Left ventricle myocardium inferior (tissue), 1 donor: ENCODE measurements around the gene RRAGD. TPM values are rescaled to one million over a fixed set of nuclear protein-coding genes. Genes with fewer than 3 reads are reported as not detected.

ENCODE experiments used
- DNase-seq: peaks from one replicate; pipeline ENCODE4 v3.0.0-alpha.2; 2020
- H3K27ac ChIP-seq: fragments of 200-600 bp; replicated peaks from 2 replicates; pipeline ENCODE4 v1.8.0; 2021
- H3K27me3 ChIP-seq: fragments of 200-600 bp; 2 replicates; pipeline ENCODE4 v1.8.0; 2021; ENCODE audit warnings: low read depth
- H3K36me3 ChIP-seq: fragments of 200-600 bp; 2 replicates; pipeline ENCODE4 v1.8.0; 2021
- H3K4me1 ChIP-seq: fragments of 200-600 bp; 2 replicates; pipeline ENCODE4 v1.8.0; 2021
- H3K4me3 ChIP-seq: fragments of 200-600 bp; 2 replicates; pipeline ENCODE4 v1.8.0; 2021; ENCODE audit warnings: mild to moderate bottlenecking, moderate library complexity
- H3K9me3 ChIP-seq: fragments of 200-600 bp; replicated peaks from 2 replicates; pipeline ENCODE4 v1.8.0; 2021
- intact Hi-C: fragments of 100-400 bp; cut with micrococcal nuclease; formaldehyde crosslinking; loops from one replicate; pipeline ENCODE4 v1.11.0; 2022
- total RNA-seq: library from RNA; stranded (reverse); fragmentation: NEBNext Ultra II Directional; extraction: Animal tissue kit (Norgen Biotek cat#: 25700); gene quantifications from one replicate; pipeline ENCODE4 v1.2.1, GENCODE V29; 2021
- TF ChIP-seq, protein P1 (sequence below): fragments of 200-600 bp; IDR thresholded peaks from 2 replicates; pipeline ENCODE4 v1.8.0; 2021; ENCODE audit warnings: antibody characterized with exemption, mild to moderate bottlenecking, borderline replicate concordance
- donor health status: DM: no; HTN: yes; CAD: no; lungs with severe emphysema.

RRAGD gene
- total RNA-seq, 1 donor from 2014 or later, result 123 TPM

DNA sequence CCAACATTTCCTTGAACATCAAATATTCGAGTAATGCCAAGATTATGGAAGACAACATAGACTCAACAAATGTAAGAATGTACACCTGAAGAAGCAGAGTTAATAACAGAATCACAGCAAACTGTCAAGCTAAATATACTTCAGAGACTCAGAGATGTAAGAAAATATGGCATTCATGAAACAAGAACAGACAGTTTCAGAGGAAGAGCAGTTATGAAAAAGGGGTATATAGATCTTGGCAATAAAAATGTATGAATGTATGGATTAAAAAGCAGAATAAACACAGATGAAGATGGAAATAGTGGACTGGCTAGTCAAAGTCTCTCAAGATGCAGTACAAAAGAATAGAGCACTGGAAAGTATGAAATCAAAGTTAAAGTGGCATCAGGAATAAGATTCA, 18.4 kb downstream of the RRAGD start:
- Histone ChIP-seq H3K36me3 (no peaks in the 10 kb centered on the region), H3K27ac (no peak overlapping the region), H3K4me3 (no peak overlapping the region), H3K4me1 (peaks cover 19% of the 10 kb centered on the region), H3K27me3 (no peaks in the 10 kb centered on the region), H3K9me3 (peaks cover 10% of the 10 kb centered on the region)
- DNase-seq, result no peak
- TF ChIP-seq, protein P1, sequence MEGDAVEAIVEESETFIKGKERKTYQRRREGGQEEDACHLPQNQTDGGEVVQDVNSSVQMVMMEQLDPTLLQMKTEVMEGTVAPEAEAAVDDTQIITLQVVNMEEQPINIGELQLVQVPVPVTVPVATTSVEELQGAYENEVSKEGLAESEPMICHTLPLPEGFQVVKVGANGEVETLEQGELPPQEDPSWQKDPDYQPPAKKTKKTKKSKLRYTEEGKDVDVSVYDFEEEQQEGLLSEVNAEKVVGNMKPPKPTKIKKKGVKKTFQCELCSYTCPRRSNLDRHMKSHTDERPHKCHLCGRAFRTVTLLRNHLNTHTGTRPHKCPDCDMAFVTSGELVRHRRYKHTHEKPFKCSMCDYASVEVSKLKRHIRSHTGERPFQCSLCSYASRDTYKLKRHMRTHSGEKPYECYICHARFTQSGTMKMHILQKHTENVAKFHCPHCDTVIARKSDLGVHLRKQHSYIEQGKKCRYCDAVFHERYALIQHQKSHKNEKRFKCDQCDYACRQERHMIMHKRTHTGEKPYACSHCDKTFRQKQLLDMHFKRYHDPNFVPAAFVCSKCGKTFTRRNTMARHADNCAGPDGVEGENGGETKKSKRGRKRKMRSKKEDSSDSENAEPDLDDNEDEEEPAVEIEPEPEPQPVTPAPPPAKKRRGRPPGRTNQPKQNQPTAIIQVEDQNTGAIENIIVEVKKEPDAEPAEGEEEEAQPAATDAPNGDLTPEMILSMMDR, result no peak
- intact Hi-C loops, result no loop called here

DNA sequence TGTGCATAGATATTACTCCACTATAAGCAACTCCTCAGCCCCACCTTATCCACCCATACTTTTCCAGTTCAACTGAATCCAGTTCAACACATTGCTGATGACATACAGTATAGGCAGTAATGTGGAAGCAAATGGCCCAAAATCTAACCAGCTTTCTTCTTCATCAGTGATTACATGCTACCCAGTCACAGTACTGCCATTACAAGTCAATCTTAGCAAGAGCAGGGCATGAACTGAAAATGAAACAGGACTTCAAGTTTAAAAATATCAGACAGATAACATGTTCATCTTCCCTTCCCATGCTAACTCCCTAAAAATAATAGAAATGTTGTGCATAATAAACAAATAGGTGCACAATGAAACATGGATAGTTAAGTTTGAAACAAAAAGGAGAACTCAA, 19.2 kb downstream of the RRAGD start:
- Histone ChIP-seq H3K27ac (no peak overlapping the region), H3K4me1 (peaks cover 14% of the 10 kb centered on the region), H3K27me3 (no peaks in the 10 kb centered on the region), H3K36me3 (no peaks in the 10 kb centered on the region), H3K9me3 (peaks cover 10% of the 10 kb centered on the region), H3K4me3 (no peak overlapping the region)
- intact Hi-C loops, result no loop called here
- TF ChIP-seq, protein P1, result no peak
- no peak for DNase-seq

DNA sequence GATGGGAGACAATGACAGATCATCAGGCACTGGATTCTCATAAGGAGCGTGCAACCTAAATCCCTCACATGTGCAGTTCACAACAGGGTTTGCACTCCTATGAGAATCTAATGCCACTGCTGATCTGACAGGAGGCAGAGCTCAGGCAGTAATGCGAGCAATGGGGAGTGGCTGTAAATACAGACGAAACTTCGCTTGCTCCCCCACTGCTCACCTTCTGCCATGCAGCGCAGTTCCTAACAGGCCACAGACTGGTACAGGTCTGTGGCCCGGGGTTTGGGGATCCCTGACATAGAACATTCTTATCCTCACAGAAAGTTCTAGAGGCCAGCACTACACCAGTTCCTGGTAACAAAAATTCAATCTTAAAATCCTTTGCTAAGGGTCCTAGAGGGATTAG, 23.2 kb downstream of the RRAGD start:
- H3K27ac ChIP-seq, result no peak overlapping the region
- TF ChIP-seq, protein P1, result no peak
- DNase-seq, result no peak
- no peaks in the 10 kb centered on the region for H3K27me3 ChIP-seq
- peaks cover 7% of the 10 kb centered on the region for H3K9me3 ChIP-seq
- no peak overlapping the region for H3K4me3 ChIP-seq
- H3K36me3 ChIP-seq, result no peaks in the 10 kb centered on the region
- H3K4me1 ChIP-seq, result peaks cover 30% of the 10 kb centered on the region
- intact Hi-C loops, result no loop called here

DNA sequence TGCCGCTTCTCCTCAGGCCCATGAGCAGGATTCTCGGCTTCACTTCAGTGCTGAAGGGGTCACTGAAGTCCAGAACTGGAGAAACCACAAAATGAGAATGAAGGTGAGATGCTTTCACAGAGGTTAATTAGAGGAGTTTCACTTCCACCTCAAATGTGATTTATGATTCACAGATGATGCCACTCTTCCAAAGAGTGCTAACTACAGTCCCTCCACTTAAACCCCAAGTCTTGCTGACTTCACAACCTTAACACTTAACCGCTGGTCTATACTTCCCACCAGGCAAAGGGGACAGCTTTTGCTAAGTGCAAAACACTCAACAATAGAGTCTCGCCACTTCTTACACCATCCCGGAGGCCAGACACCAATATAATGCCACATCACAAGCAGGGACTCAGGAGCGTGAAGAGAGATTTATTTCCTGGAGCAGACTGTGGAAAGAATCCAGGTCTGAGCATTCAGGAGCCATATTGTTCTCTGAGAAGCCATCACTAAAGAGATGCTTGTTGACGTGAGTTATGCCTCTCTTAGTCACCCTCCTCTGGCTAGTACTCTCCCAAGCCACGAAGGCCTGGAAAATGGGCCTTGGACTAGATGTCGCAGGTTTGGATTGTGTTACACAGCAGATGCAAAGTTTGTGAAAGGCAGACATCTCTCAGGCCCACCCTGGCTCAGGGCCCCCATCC, 24.4 kb downstream of the RRAGD start:
- H3K4me3 ChIP-seq, result no peak overlapping the region
- TF ChIP-seq, protein P1, result no peak
- H3K9me3 ChIP-seq, result no peaks in the 10 kb centered on the region
- no peak for DNase-seq
- H3K36me3 ChIP-seq, result no peaks in the 10 kb centered on the region
- H3K27ac ChIP-seq, result no peak overlapping the region
- no peaks in the 10 kb centered on the region for H3K27me3 ChIP-seq
- intact Hi-C loops, result no loop called here
- H3K4me1 ChIP-seq, result peaks cover 24% of the 10 kb centered on the region

DNA sequence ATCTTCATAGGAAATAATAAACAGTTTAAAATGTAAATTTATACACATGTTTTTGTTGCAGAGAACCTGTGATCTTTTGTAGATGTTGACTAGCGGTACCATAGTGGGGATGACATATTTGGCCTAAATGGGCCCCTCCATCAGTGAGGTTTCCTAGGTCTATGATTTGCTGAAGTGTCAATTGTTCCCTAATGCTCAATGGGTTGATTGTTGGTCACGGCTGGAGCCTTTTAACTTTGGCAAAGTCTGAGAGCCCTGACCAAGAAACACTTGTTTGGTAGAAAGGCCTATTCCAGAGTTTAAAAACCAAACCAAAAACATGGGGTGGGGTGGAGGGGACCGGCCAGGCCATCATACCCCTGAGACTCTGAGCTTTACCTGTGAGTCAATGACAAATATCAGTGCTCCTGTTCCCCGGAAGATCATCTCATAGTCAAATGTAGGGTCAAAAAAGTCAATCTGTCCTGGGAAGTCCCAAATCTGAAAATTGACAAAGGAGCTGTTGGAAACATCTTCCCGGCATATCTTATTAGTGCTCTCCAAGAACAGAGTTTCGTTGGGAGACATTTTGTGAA, 25.1 kb downstream of the RRAGD start:
- Histone ChIP-seq H3K9me3 (no peaks in the 10 kb centered on the region), H3K27ac (no peak overlapping the region), H3K4me1 (peaks cover 18% of the 10 kb centered on the region), H3K36me3 (no peaks in the 10 kb centered on the region), H3K27me3 (no peaks in the 10 kb centered on the region), H3K4me3 (no peak overlapping the region)
- intact Hi-C loops, result no loop called here
- no peak for DNase-seq
- TF ChIP-seq, protein P1, result no peak
